ENCODE measurements around the gene CPNE6.

DNA sequence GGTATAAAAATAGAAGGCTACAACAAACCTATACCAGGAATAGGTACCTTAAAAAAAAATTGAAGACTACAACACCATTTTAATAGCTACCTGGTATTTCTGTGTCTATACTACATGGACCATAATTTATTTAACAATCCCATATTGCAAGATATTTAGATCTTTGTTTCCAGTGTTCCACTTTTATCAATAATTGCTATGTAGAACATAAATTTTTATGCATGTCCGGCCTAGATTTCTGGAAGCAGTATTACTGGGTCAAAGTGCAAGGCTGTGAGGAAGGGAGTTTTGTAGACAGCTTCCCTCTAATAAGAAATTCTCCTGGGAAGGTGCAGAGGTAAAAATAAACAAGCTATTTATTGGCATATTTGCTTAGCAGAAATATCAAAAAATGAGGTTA lies 39.2 kb downstream of the CPNE6 start:
- TF ChIP-seq TAF1 (IDR thresholded peaks at IDR 0.05; ENCODE audit: borderline replicate concordance, low read depth, low read length) (no peak), POLR2AphosphoS5 (IDR thresholded peaks at IDR 0.05; ENCODE audit: low read depth, low read length) (no peak)

All from GM12892 (cell line).